ENCODE results near the gene ZNF267.

DNA sequence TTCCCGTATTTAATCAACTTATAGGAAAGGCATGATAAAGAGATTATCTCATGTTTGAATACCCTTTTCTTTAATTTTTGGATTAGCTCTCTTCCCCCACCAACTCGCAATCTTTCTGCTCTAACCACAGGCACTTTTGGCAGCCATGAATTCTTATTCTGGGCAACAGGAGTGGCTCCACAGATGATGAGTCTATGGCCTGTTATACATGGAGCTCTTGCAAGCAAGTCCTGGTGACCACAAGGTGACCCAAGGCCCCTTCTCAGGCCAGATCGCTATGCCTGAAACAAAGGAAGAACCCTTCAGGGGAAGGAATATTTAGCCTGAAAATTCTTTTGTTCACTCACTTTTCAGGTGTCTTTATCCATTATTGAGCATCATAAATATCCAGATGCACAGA lies 10.8 kb upstream of the ZNF267 start:
- TF ChIP-seq, protein P1, sequence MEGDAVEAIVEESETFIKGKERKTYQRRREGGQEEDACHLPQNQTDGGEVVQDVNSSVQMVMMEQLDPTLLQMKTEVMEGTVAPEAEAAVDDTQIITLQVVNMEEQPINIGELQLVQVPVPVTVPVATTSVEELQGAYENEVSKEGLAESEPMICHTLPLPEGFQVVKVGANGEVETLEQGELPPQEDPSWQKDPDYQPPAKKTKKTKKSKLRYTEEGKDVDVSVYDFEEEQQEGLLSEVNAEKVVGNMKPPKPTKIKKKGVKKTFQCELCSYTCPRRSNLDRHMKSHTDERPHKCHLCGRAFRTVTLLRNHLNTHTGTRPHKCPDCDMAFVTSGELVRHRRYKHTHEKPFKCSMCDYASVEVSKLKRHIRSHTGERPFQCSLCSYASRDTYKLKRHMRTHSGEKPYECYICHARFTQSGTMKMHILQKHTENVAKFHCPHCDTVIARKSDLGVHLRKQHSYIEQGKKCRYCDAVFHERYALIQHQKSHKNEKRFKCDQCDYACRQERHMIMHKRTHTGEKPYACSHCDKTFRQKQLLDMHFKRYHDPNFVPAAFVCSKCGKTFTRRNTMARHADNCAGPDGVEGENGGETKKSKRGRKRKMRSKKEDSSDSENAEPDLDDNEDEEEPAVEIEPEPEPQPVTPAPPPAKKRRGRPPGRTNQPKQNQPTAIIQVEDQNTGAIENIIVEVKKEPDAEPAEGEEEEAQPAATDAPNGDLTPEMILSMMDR (IDR thresholded peaks at IDR 0.05; ENCODE audit: insufficient read depth, low read depth, low read length): no peak
- no peak for TF ChIP-seq EZH2 (IDR thresholded peaks at IDR 0.05; ENCODE audit: insufficient read depth, low read length)
